ENCODE results near the gene JTB. TPM values are rescaled to one million over a fixed set of nuclear protein-coding genes. Genes with fewer than 3 reads are reported as not detected.
A peak's percentile ranks its signal among the peaks of the same experiment; 100 is the strongest.

JTB gene
- total RNA-seq, 1 donor from 2014 or later, result 47.7 TPM

DNA sequence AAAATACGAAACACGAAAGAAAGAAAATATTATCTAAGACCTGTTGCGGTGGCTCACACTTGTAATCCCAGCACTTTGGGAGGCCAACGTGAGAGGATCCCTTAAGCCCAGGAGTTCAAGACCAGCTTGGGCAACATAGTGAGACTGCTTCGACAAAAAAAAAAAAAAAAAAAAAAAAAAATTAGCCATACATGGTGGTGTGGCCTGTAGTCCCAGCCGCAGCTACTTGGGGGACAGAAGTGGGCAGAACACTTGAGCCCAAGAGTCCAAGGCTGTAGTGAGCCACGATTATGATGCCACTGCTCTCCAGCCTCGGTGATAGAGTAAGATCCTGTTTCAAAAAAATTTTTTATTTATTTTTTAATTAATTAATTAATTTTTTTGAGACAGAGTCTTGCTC lies 10.1 kb upstream of the JTB start:
- peaks cover 13% of the 10 kb centered on the region for H4K20me1 ChIP-seq (ENCODE audit: low read depth)
- peaks cover 31% of the 10 kb centered on the region for H3K4me1 Mint-ChIP-seq
- no peak overlapping the region for H3K4me2 ChIP-seq
- no peaks in the 10 kb centered on the region for H3K9me3 ChIP-seq (ENCODE audit: low read depth)
- no peak for DNase-seq (ENCODE audit: low spot score)
- peaks cover 20% of the 10 kb centered on the region for H3K4me1 ChIP-seq
- peaks cover 7% of the 10 kb centered on the region for H3K27me3 Mint-ChIP-seq (ENCODE audit: insufficient read depth, low read depth)
- H3K4me3 Mint-ChIP-seq, result no peak overlapping the region
- H3F3A ChIP-seq (ENCODE audit: low read depth), result peaks cover 32% of the 10 kb centered on the region
- H3K9ac ChIP-seq, result no peak overlapping the region
- H3K9me3 Mint-ChIP-seq, result no peaks in the 10 kb centered on the region
- no peak overlapping the region for H2AFZ ChIP-seq (replicated peaks)
- no peak overlapping the region for H3K27ac Mint-ChIP-seq
- H3K27me3 ChIP-seq, result no peaks in the 10 kb centered on the region
- H3K36me3 ChIP-seq, result peaks cover 8% of the 10 kb centered on the region
- H3K79me2 ChIP-seq (ENCODE audit: low read depth), result peaks cover 28% of the 10 kb centered on the region
- H3K36me3 Mint-ChIP-seq, result peaks cover 24% of the 10 kb centered on the region
- no peak overlapping the region for H3K27ac ChIP-seq
- no peak for TF ChIP-seq EZH2phosphoT487 (IDR thresholded peaks at IDR 0.05)
- TF ChIP-seq EZH2 (IDR thresholded peaks at IDR 0.05), result no peak
- TF ChIP-seq, protein P1, sequence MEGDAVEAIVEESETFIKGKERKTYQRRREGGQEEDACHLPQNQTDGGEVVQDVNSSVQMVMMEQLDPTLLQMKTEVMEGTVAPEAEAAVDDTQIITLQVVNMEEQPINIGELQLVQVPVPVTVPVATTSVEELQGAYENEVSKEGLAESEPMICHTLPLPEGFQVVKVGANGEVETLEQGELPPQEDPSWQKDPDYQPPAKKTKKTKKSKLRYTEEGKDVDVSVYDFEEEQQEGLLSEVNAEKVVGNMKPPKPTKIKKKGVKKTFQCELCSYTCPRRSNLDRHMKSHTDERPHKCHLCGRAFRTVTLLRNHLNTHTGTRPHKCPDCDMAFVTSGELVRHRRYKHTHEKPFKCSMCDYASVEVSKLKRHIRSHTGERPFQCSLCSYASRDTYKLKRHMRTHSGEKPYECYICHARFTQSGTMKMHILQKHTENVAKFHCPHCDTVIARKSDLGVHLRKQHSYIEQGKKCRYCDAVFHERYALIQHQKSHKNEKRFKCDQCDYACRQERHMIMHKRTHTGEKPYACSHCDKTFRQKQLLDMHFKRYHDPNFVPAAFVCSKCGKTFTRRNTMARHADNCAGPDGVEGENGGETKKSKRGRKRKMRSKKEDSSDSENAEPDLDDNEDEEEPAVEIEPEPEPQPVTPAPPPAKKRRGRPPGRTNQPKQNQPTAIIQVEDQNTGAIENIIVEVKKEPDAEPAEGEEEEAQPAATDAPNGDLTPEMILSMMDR (IDR thresholded peaks at IDR 0.05), result no peak
- H3K4me3 ChIP-seq, result no peak overlapping the region

- H3K4me3 Mint-ChIP-seq, result peak within 1 kb of the TSS; percentile 95
Measured at GRCh38 chr1:153985941-153986761, 8.7 kb upstream of the JTB start, which contains the start of gene RAB13. RAB13 (minus strand) TSS chr1:153986339; CDS start chr1:153986236, 103 bp downstream.

GRCh38 chr1:153985341-153985912 lies 8.0 kb upstream of the JTB start:
- Histone ChIP-seq H3K27me3 (no peaks in the 10 kb centered on the region), H3K4me2 (peak overlapping the region; percentile 93), H4K20me1 (ENCODE audit: low read depth) (no peaks in the 10 kb centered on the region), H3K4me1 (peaks cover 10% of the 10 kb centered on the region), H3K9ac (peak overlapping the region; percentile 10), H2AFZ (replicated peaks) (peak overlapping the region; percentile 85), H3K4me3 (peak overlapping the region; percentile 73), H3K9me3 (ENCODE audit: low read depth) (no peaks in the 10 kb centered on the region), H3K27ac (no peak overlapping the region), H3K36me3 (no peaks in the 10 kb centered on the region), H3F3A (ENCODE audit: low read depth) (peaks cover 20% of the 10 kb centered on the region), H3K79me2 (ENCODE audit: low read depth) (peaks cover 9% of the 10 kb centered on the region)
- Mint-ChIP-seq H3K4me1 (peaks cover 16% of the 10 kb centered on the region), H3K36me3 (peaks cover 9% of the 10 kb centered on the region), H3K27me3 (ENCODE audit: insufficient read depth, low read depth) (peaks cover 4% of the 10 kb centered on the region), H3K27ac (peak overlapping the region; percentile 43), H3K4me3 (peak overlapping the region; percentile 95), H3K9me3 (no peaks in the 10 kb centered on the region)
- DNase-seq (ENCODE audit: low spot score), result no peak
- TF ChIP-seq EZH2phosphoT487 (IDR thresholded peaks at IDR 0.05) (no peak), EZH2 (IDR thresholded peaks at IDR 0.05) (no peak)
- TF ChIP-seq, protein P1 (IDR thresholded peaks at IDR 0.05), result no peak

More at GRCh38 chr1:153985941-153986761, 8.7 kb upstream of the JTB start, which contains the start of gene RAB13:
- Histone ChIP-seq H4K20me1 (ENCODE audit: low read depth) (peaks cover 3% of the 10 kb centered on the region), H2AFZ (replicated peaks) (peak within 1 kb of the TSS; percentile 85), H3F3A (ENCODE audit: low read depth) (peaks cover 21% of the 10 kb centered on the region), H3K4me3 (peak within 1 kb of the TSS; percentile 73), H3K9me3 (ENCODE audit: low read depth) (no peaks in the 10 kb centered on the region), H3K4me2 (peak within 1 kb of the TSS; percentile 93), H3K9ac (peak within 1 kb of the TSS; percentile 10), H3K36me3 (no peaks in the 10 kb centered on the region), H3K4me1 (peaks cover 10% of the 10 kb centered on the region), H3K79me2 (ENCODE audit: low read depth) (peaks cover 14% of the 10 kb centered on the region), H3K27me3 (no peaks in the 10 kb centered on the region), H3K27ac (no peak within 1 kb of the TSS)
- TF ChIP-seq EZH2phosphoT487 (IDR thresholded peaks at IDR 0.05) (no peak), EZH2 (IDR thresholded peaks at IDR 0.05) (no peak)
- TF ChIP-seq, protein P1 (IDR thresholded peaks at IDR 0.05), result no peak
- peaks cover 7% of the 10 kb centered on the region for H3K27me3 Mint-ChIP-seq (ENCODE audit: insufficient read depth, low read depth)
- peaks cover 13% of the 10 kb centered on the region for H3K36me3 Mint-ChIP-seq
- H3K9me3 Mint-ChIP-seq, result no peaks in the 10 kb centered on the region
- peak; percentile 92 for DNase-seq (ENCODE audit: low spot score)
- H3K4me1 Mint-ChIP-seq, result peaks cover 21% of the 10 kb centered on the region
- H3K27ac Mint-ChIP-seq, result peak within 1 kb of the TSS; percentile 94
